ENCODE results near the gene CPNE4.

The CPNE4 gene

GRCh38 chr3:132008837-132009236 lies 26.0 kb downstream of the CPNE4 start:
- no peak for TF ChIP-seq CTCF (IDR thresholded peaks at IDR 0.05; ENCODE audit: insufficient read depth, low read length, missing control alignments)
- CTCF ChIA-PET: interaction anchor here (0.9 to 1.8 kb wide), 8 partner anchors 8 to 215 kb away, joined by 3 to 7 read pairs (median 4); no protein-coding TSS in a partner anchor
- POLR2A ChIA-PET: no interaction called here

GRCh38 chr3:132007617-132008016 lies 27.2 kb downstream of the CPNE4 start:
- ChIA-PET POLR2A (interaction anchor here (0.6 kb wide), 1 partner anchor 267 kb away, joined by 3 read pairs; no protein-coding TSS in a partner anchor), CTCF (interaction anchor here (0.7 to 1.8 kb wide), 7 partner anchors 9 to 212 kb away, joined by 3 to 7 read pairs (median 3); no protein-coding TSS in a partner anchor)
- no peak overlapping the region for H3K4me3 ChIP-seq (ENCODE audit: low read depth, low read length)
- DNase-seq (ENCODE audit: low read depth, low spot score): no peak
- no peak for TF ChIP-seq CTCF (IDR thresholded peaks at IDR 0.05; ENCODE audit: insufficient read depth, low read length, missing control alignments)

More at GRCh38 chr3:132008837-132009236, 26.0 kb downstream of the CPNE4 start:
- H3K4me3 ChIP-seq (ENCODE audit: low read depth, low read length): no peak overlapping the region
- DNase-seq (ENCODE audit: low read depth, low spot score): no peak

DNA sequence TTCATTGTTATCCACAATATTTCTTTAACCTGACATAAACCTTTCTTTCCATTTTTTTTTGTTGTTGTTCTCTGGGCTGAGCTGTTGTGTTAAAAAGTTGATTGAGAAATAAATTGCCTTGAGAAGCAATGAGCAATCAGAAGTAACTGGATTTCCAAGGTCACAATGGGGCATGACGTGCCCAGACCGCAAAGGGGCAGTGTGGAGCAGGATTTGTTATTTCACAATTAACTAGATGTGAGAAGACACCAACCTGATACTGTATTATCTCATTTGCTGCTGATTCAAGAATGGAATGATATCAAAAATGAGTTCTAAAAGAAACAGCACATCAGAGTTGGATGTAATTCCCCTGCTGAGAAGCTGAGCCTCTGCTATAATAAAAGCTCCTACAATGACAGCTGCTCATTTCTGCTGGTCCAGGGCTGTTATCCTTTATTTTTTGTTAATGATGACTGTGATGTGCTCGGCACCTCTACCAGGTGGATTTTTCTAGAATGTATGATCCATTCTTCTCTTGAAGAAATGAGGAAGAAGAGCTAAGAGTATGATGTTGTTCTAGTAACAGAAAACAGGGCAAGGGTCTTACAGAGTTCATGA lies 28.1 kb downstream of the CPNE4 start:
- no peak overlapping the region for H3K4me3 ChIP-seq (ENCODE audit: low read depth, low read length)
- peak; percentile 53 for TF ChIP-seq CTCF (IDR thresholded peaks at IDR 0.05; ENCODE audit: insufficient read depth, low read length, missing control alignments)
- CTCF ChIA-PET: interaction anchor here (0.7 to 2.1 kb wide), 8 partner anchors 9 to 211 kb away, joined by 3 to 8 read pairs (median 4); no protein-coding TSS in a partner anchor
- POLR2A ChIA-PET: no interaction called here
- no peak for DNase-seq (ENCODE audit: low read depth, low spot score)

GRCh38 chr3:132004571-132004970 lies 30.2 kb downstream of the CPNE4 start:
- TF ChIP-seq CTCF (IDR thresholded peaks at IDR 0.05; ENCODE audit: insufficient read depth, low read length, missing control alignments): no peak
- ChIA-PET CTCF (interaction anchor here (0.7 to 1.3 kb wide), 6 partner anchors 11 to 210 kb away, joined by 3 to 4 read pairs (median 4); no protein-coding TSS in a partner anchor), POLR2A (no interaction called here)
- DNase-seq (ENCODE audit: low read depth, low spot score): no peak
- no peak overlapping the region for H3K4me3 ChIP-seq (ENCODE audit: low read depth, low read length)

DNA sequence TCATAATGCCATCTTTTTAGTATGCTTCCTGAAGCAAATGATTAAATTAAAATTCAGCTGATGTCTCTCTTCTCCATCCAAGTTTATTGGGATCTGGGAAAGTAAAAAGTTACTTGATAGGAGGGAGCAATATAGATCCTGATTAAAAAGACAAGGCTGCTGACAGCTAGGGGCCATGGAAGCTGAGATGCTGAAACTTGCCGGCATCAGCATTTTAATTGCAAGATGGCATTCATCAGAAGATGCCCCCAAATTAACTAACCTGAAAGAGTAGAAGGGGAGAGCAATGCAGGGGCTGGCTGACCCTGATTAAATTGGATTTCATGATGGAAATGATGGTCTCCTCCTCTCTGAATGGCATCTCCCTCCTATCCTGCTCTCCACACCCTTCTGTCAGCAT lies 31.1 kb downstream of the CPNE4 start:
- no peak for DNase-seq (ENCODE audit: low read depth, low spot score)
- ChIA-PET POLR2A (no interaction called here), CTCF (interaction anchor here (1.3 kb wide), 1 partner anchor 12 kb away, joined by 4 read pairs; no protein-coding TSS in a partner anchor)
- H3K4me3 ChIP-seq (ENCODE audit: low read depth, low read length): no peak overlapping the region
- no peak for TF ChIP-seq CTCF (IDR thresholded peaks at IDR 0.05; ENCODE audit: insufficient read depth, low read length, missing control alignments)

DNA sequence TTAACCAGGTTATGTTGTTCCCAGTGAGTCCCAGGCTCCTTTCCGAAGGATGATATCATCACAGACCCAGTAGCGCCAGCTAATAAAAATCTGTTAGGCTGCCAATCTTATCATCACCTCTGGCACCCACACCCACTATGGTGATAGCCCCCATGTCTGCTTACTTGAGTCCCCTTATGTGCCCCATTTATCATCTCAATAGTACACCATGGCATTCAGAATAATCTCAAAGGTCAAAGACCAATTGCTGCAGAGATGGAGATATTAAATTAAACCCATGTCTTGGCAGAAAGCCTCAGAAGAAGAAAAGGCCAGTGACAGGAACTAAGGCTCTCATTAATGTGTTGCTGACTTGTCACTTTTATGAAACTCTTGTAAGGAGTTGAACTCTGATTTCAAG lies 32.8 kb downstream of the CPNE4 start:
- no peak overlapping the region for H3K4me3 ChIP-seq (ENCODE audit: low read depth, low read length)
- CTCF ChIA-PET: no interaction called here
- TF ChIP-seq CTCF (IDR thresholded peaks at IDR 0.05; ENCODE audit: insufficient read depth, low read length, missing control alignments): no peak
- no peak for DNase-seq (ENCODE audit: low read depth, low spot score)
- POLR2A ChIA-PET: no interaction called here

All from AG04449 (cell line).